Astrocyte of the spinal cord (primary cell): Measurements from ENCODE around the gene EEPD1.
"Not testable (repeated sequence)": the region's sequence is repeated elsewhere in the genome, so short reads cannot be mapped to it uniquely, and the experiment has no call there.

ENCODE experiments used
- DNase-seq: peaks from one replicate; pipeline ENCODE4 v3.0.0; 2011; ENCODE audit warnings: low read depth, low spot score
- H3K4me3 ChIP-seq: 2 replicates; pipeline ENCODE4 v1.5.1; 2011; ENCODE audit warnings: low read depth, mild to moderate bottlenecking, low read length, moderate library complexity
- in situ Hi-C: cut with HindIII; loops from 2 replicates; pipeline ENCODE4 v1.10.0; 2017; ENCODE audit warnings: low sequenced_read_pairs
- TF ChIP-seq, protein P1 (sequence below): IDR thresholded peaks from 2 replicates; pipeline ENCODE4 v1.5.1; 2012; ENCODE audit warnings: low read depth, mild to moderate bottlenecking, low read length, inconsistent platforms

The EEPD1 gene

DNA sequence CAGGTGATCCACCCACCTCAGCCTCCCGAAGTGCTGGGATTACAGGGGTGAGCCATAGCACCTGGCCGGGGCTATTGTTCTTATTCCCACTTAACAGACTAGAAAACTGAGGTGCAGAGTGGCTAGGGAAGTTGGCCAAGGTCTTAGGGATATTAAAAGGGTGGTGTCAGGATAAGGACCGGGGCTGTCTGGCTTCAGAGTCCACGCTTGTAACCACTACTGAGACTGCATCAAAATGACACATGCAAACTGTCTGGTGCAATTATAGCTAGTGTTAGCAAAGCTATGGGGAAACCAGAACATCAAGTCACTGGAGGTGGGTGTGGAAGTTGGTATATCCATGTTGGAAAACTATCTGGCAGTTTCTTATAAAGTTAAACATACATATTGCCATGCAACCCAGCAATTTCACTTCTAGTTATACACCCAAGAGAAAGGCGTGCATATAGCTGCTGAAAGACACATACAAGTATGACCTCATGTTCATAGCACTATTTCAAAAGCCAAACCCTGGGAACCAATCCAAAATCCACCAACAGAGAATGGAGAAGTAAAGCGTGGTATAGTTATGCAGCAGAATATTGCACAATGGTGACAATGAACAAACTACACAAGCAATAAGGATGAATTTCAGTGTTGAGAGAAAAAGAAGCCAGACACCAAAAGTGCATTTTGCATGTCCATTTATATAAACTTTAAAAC is 33.9 kb upstream of the EEPD1 start:
- in situ Hi-C loops = no loop called here
- TF ChIP-seq, protein P1, sequence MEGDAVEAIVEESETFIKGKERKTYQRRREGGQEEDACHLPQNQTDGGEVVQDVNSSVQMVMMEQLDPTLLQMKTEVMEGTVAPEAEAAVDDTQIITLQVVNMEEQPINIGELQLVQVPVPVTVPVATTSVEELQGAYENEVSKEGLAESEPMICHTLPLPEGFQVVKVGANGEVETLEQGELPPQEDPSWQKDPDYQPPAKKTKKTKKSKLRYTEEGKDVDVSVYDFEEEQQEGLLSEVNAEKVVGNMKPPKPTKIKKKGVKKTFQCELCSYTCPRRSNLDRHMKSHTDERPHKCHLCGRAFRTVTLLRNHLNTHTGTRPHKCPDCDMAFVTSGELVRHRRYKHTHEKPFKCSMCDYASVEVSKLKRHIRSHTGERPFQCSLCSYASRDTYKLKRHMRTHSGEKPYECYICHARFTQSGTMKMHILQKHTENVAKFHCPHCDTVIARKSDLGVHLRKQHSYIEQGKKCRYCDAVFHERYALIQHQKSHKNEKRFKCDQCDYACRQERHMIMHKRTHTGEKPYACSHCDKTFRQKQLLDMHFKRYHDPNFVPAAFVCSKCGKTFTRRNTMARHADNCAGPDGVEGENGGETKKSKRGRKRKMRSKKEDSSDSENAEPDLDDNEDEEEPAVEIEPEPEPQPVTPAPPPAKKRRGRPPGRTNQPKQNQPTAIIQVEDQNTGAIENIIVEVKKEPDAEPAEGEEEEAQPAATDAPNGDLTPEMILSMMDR = no peak
- DNase-seq = peak; percentile 95
- no peak overlapping the region for H3K4me3 ChIP-seq

DNA sequence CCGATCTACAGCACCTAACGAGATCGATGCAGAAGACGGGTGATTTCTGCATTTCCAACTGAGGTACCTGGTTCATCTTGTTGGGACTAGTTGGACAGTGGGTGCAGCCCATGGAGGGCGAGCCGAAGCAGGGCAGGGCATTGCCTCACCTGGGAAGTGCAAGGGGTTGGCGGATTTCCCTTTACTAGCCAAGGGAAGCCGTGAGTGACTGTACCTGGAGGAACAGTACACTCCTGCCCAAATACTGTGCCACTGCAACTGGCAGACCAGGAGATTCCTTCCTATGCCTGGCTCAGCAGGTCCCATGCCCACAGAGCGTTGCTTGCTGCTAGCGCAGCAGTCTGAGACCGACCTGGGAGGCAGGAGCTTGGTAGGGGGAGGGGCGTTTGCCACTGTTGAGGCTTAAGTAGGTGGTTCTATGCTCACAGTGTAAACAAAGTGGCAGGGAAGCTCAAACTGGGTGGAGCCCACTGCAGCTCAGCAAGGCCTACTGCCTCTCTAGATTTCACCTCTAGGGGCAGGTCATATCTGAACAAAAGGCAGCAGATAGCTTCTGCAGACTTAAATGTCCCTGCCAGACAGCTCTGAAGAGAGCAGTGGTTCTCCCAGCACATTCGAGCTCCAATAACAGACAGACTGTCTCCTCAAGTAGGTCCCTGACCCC is 32.9 kb upstream of the EEPD1 start:
- DNase-seq, H3K4me3 ChIP-seq, in situ Hi-C loops: not testable (repeated sequence)

DNA sequence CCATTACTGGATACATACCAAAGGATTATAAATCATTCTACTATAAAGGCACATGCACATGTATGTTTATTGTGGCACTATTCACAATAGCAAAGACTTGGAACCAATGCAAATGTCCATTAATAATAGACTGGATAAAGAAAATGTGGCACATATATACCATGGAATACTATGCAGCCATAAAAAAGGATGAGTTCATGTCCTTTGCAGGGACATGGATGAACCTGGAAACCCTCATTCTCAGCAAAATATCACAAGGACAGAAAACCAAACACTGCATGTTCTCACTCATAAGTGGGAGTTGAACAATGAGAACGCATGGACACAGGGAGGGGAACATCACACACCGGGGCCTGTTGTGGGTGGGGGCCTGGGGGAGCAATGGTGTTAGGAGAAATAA is 27.4 kb upstream of the EEPD1 start:
- DNase-seq, H3K4me3 ChIP-seq, in situ Hi-C loops: not testable (repeated sequence)

DNA sequence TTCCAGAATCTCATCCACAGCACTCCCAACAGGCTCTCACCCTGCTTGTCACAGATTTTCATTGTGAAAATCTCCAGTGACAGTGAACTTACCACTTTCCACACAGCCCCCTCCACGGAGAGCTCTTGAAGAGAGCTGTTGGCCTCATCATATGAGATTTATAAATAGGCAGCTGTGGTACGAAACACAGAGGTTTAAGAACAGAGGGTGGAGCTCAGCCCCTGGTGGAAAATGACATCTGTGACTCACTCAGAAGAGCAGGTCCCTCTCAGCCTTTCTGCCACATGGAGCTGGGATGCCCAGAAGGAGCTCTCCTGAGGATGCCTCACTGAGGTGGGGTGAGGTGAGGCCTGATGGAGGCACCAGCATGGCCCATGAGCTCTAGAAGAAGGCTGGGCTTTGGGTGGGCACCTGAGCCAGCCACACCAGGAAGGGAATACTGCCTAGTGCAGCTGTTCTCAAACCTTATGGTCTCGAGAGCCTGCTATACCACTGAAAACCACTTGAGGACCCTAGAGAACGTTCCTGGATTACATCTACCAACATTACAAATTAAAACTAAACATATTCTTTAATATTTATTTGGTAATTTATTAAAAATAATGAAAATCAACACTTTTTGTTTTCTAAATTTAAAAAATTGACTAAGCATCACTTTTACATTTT is 25.8 kb upstream of the EEPD1 start:
- in situ Hi-C loops = no loop called here
- TF ChIP-seq, protein P1 = peak; percentile 64
- peak; percentile 35 for DNase-seq

DNA sequence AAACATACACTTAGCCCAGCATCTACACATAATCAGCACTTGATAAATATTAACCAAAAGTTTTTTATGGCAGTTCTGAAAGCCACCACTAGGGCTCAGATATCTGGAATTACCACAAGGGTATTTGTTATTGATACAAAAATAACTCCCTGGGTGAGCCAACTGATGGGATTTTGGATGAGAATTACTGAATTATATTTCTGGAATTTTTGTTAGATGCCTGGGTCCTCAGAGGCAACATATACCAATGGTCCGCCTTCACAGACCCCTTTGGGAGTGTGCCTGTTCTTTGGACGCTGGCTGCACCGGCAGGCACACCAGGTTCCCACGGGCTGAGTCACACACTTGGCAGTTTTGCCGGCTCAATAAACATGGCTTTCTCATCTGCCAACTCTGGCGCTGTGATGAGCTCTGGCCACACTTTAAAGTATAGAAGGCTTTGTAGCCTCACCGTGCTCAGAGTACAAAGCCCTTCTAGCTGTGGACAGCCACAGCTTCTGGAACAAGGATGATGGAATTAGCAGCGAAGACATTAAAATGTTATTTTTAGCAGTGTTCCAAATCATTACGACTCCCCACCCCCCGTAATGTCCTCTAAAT is 24.5 kb upstream of the EEPD1 start:
- H3K4me3 ChIP-seq = no peak overlapping the region
- in situ Hi-C loops = no loop called here
- TF ChIP-seq, protein P1 = peak; percentile 59
- DNase-seq = peak; percentile 94

More for the DNA sequence above, 25.8 kb upstream of the EEPD1 start:
- H3K4me3 ChIP-seq = no peak overlapping the region

DNA sequence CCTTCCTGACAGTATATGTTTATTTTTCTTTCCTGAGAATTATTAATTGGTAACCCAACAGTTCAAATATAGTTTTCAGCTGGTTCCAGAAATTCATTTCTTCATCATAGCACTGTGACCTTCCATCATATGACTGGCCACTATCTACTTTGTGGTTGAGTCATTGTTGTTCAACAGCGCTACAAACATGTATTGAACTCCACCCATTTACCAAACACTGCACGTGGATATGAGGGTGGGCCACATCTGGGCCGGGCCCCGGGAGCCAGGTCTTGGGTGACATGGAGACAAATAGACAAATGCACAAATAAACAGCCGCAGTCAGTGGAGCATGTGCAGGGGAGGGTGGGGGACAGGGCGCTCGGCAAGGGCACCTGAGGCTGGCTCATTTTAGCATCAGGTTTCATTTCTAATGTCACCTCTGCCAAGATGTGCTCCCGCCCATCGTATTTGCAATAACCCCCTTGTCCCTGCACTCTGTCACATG is 24.0 kb upstream of the EEPD1 start:
- TF ChIP-seq, protein P1 = no peak
- no peak overlapping the region for H3K4me3 ChIP-seq
- in situ Hi-C loops = no loop called here
- DNase-seq = no peak

DNA sequence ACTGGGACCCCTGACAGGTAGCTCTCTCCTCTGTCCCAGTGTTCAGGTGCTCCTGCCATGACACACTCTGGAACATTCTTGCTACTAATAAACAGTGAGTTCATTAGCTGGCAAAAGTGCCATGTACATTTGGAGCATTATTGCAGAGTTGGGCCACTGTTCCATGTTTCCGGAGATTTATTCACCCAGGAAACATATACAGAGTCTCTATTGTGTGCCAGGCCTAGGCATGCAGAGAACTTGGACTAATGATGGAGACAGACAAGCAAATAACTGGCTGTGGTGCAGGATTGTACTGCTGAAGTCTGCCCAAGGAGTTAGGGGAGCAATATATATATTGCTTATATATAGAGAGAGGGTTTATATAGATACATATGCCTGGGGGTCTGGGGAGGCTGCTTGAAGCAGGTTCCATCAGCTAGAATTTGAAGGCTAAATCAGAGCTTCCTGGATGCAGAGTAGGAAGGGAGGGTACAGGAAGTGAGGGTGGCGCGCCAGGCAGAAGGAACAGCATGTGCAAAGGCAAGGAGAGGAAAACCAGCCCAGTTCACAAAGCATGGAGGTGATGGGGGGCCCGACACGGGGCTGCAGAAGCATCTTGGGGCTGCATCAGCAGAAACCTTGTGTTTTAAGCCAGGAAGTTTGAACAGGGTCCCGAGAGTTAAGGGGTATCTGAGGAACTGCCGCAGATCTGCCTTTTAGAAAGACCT is 22.7 kb upstream of the EEPD1 start:
- in situ Hi-C loops = no loop called here
- no peak overlapping the region for H3K4me3 ChIP-seq
- no peak for DNase-seq
- TF ChIP-seq, protein P1 = no peak
